DMS53 treated with DMSO at 0.1 percent for 48 hours (cell line): Measurements from ENCODE around the gene THOP1.

Experiments
- DNase-seq: peaks from one replicate; lab custom pipeline; 2025; ENCODE audit not compliant: unreplicated experiment; lab: John Stamatoyannopoulos, UW

Gene THOP1

GRCh38 chr19:2802826-2803225 lies 17.5 kb downstream of the THOP1 start:
- no peak for DNase-seq

GRCh38 chr19:2803486-2804155 lies 18.3 kb downstream of the THOP1 start:
- no peak for DNase-seq

GRCh38 chr19:2804156-2805004 lies 19.1 kb downstream of the THOP1 start:
- no peak for DNase-seq

GRCh38 chr19:2805261-2805900 lies 20.1 kb downstream of the THOP1 start:
- no peak for DNase-seq

- no peak for DNase-seq
Measured at GRCh38 chr19:2805991-2806649, 20.8 kb downstream of the THOP1 start.

GRCh38 chr19:2806736-2807378 lies 21.6 kb downstream of the THOP1 start:
- no peak for DNase-seq

GRCh38 chr19:2807379-2808128 lies 22.3 kb downstream of the THOP1 start:
- no peak for DNase-seq

GRCh38 chr19:2808129-2808941 lies 23.0 kb downstream of the THOP1 start:
- DNase-seq, result no peak

GRCh38 chr19:2809387-2810140 lies 24.3 kb downstream of the THOP1 start:
- no peak for DNase-seq

GRCh38 chr19:2810141-2811091 lies 25.1 kb downstream of the THOP1 start:
- DNase-seq, result no peak

- no peak for DNase-seq
Measured at GRCh38 chr19:2811221-2811722, 26.0 kb downstream of the THOP1 start.

- no peak for DNase-seq
Measured at GRCh38 chr19:2811735-2812413, 26.6 kb downstream of the THOP1 start.

- DNase-seq, result no peak
Measured at GRCh38 chr19:2812414-2813234, 27.3 kb downstream of the THOP1 start.

GRCh38 chr19:2813235-2814160 lies 28.2 kb downstream of the THOP1 start:
- no peak for DNase-seq

- no peak for DNase-seq
Measured at GRCh38 chr19:2814426-2814825, 29.1 kb downstream of the THOP1 start.
